ENCODE data around the gene SPOUT1. TPM values are rescaled to one million over a fixed set of nuclear protein-coding genes. Genes with fewer than 3 reads are reported as not detected.
"Not testable (repeated sequence)": the region's sequence is repeated elsewhere in the genome, so short reads cannot be mapped to it uniquely, and the experiment has no call there.

SPOUT1 gene
- total RNA-seq, 2 experiments from 2014 or later = 22.2 to 27.6 TPM

DNA sequence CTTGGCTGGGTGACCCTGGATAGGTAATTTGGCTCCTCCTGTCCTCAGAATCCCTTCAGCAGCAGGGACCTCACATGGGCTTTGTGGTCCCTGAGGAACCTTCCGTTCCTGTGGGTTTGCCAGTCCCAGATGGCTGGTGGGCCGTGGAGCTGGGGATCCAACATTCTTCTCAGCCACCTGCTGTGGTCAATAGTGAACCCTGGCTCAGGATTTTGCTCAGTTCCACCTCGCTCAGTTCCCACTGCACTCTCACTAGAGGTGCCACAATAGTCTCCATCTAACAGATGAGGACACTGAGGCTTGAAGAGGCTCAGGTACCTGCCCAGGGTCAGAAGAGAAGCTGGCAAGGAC, 17.1 kb upstream of the SPOUT1 start:
- Mint-ChIP-seq H3K27ac (no peak overlapping the region), H3K4me1 (ENCODE audit: low read depth) (no peaks in the 10 kb centered on the region), H3K36me3 (ENCODE audit: low read depth) (peaks cover 37% of the 10 kb centered on the region), H3K9me3 (peaks cover 3% of the 10 kb centered on the region), H3K4me3 (no peak overlapping the region), H3K27me3 (no peaks in the 10 kb centered on the region)
- Histone ChIP-seq H3K27me3 (ENCODE audit: control insufficient read depth in 1 of 2, insufficient read depth in 2 of 2, low read length in 2 of 2) (no peaks in the 10 kb centered on the region), H3K36me3 (ENCODE audit: insufficient read depth, low read length) (peaks cover 14% of the 10 kb centered on the region), H3K9me3 (ENCODE audit: control insufficient read depth in 1 of 2, insufficient read depth in 1 of 2, low read length in 2 of 2) (peaks cover 5 to 9% of the 10 kb centered on the region in 2 experiments), H3K4me1 (ENCODE audit: insufficient read depth, low read length) (no peaks in the 10 kb centered on the region), H3K27ac (ENCODE audit: low read depth in 1 of 2, low read length in 2 of 2) (no peak overlapping the region), H3K4me3 (ENCODE audit: low read length) (no peak overlapping the region)
- DNase-seq (no peak), ATAC-seq (ENCODE audit: poor library complexity) (no peak)
- POLR2A ChIA-PET = no interaction called here
- TF ChIP-seq, protein P1, sequence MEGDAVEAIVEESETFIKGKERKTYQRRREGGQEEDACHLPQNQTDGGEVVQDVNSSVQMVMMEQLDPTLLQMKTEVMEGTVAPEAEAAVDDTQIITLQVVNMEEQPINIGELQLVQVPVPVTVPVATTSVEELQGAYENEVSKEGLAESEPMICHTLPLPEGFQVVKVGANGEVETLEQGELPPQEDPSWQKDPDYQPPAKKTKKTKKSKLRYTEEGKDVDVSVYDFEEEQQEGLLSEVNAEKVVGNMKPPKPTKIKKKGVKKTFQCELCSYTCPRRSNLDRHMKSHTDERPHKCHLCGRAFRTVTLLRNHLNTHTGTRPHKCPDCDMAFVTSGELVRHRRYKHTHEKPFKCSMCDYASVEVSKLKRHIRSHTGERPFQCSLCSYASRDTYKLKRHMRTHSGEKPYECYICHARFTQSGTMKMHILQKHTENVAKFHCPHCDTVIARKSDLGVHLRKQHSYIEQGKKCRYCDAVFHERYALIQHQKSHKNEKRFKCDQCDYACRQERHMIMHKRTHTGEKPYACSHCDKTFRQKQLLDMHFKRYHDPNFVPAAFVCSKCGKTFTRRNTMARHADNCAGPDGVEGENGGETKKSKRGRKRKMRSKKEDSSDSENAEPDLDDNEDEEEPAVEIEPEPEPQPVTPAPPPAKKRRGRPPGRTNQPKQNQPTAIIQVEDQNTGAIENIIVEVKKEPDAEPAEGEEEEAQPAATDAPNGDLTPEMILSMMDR (IDR thresholded peaks at IDR 0.05) = no peak
- intact Hi-C loops (cut with DNase I, micrococcal nuclease) = no loop called here
- CTCF ChIA-PET = no interaction called here

DNA sequence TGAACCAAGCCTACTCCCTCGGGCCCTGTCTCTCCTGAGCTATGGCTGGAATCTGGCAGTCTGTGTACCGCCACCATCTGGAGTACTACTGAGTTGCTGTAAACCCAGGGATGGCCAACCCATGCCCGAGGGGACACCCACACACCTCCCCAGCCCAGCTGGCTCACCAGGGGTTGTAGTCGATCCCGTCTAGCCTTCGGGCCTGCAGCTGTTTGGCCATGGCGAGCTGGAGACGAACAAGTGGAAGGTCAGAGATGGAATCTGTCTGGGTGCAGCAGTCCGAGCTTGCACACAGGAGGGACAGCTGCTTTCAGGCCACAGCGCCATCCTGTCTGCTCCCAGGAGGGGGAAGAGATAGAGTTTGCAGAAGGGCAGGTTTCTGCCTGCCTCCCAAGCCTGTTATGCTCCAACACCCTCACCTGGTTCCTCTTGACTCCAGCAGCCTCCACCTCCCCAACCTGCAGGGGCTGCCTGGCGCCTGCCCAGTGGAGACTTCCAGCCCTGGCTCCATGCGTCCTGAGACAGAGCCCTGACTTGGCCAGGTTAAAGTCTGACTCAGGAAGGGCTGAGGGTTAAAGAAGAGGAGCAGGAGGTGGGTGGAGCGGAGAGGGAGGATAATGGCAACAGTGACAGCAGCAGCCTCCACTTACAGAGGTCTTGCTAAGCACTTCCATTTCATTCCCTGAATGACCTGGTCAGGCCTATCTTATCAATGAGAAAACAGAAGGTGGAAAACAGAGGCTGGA, 15.8 kb upstream of the SPOUT1 start:
- no peak overlapping the region for H3K27ac Mint-ChIP-seq
- H3K4me1 Mint-ChIP-seq (ENCODE audit: low read depth) = no peaks in the 10 kb centered on the region
- intact Hi-C loops (cut with DNase I, micrococcal nuclease) = no loop called here
- Histone ChIP-seq H3K4me1 (ENCODE audit: insufficient read depth, low read length) (no peaks in the 10 kb centered on the region), H3K9me3 (ENCODE audit: control insufficient read depth in 1 of 2, insufficient read depth in 1 of 2, low read length in 2 of 2) (peaks cover 0 to 8% of the 10 kb centered on the region in 2 experiments), H3K27ac (ENCODE audit: low read depth in 1 of 2, low read length in 2 of 2) (no peak overlapping the region), H3K27me3 (ENCODE audit: control insufficient read depth in 1 of 2, insufficient read depth in 2 of 2, low read length in 2 of 2) (no peaks in the 10 kb centered on the region), H3K4me3 (ENCODE audit: low read length) (no peak overlapping the region), H3K36me3 (ENCODE audit: insufficient read depth, low read length) (peaks cover 15% of the 10 kb centered on the region)
- TF ChIP-seq, protein P1 (IDR thresholded peaks at IDR 0.05) = no peak
- H3K4me3 Mint-ChIP-seq = no peak overlapping the region
- peaks cover 24% of the 10 kb centered on the region for H3K36me3 Mint-ChIP-seq (ENCODE audit: low read depth)
- POLR2A ChIA-PET = interaction anchor here (1.0 kb wide), 2 partner anchors 27 to 293 kb away, joined by 3 to 6 read pairs; partner anchors contain the start of genes ENDOG and SPTAN1
- H3K27me3 Mint-ChIP-seq = no peaks in the 10 kb centered on the region
- no peaks in the 10 kb centered on the region for H3K9me3 Mint-ChIP-seq
- no peak for DNase-seq
- CTCF ChIA-PET = no interaction called here
- ATAC-seq (ENCODE audit: poor library complexity) = no peak

DNA sequence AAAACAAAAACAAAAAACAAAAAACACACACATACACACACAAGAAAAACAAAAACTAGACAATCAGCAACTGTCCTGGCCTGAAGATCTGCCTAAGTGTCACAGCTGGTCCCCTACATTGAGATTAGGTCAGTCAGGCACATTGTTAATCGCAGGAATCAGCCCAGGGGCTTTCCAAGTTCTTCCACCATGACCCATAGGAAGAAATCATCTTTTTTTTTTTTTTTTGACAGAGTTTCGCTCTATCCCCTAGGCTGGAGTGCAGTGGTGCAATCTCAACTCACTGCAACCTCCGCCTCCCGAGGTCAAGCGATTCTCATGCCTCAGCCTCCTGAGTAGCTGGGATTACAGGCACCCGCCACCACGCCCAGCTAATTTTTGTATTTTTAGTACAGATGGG, 13.6 kb upstream of the SPOUT1 start:
- H3K27ac Mint-ChIP-seq, H3K27me3 Mint-ChIP-seq: not testable (repeated sequence)

More for the DNA sequence above, 13.6 kb upstream of the SPOUT1 start:
- H3K9me3 Mint-ChIP-seq; H3K4me3 Mint-ChIP-seq; H3K4me1 ChIP-seq (ENCODE audit: insufficient read depth, low read length); H3K27ac ChIP-seq (ENCODE audit: low read depth in 1 of 2, low read length in 2 of 2); POLR2A ChIA-PET; DNase-seq; H3K4me1 Mint-ChIP-seq (ENCODE audit: low read depth); ATAC-seq (ENCODE audit: poor library complexity); intact Hi-C loops (cut with DNase I, micrococcal nuclease); H3K4me3 ChIP-seq (ENCODE audit: low read length); H3K27me3 ChIP-seq (ENCODE audit: control insufficient read depth in 1 of 2, insufficient read depth in 2 of 2, low read length in 2 of 2); H3K9me3 ChIP-seq (ENCODE audit: control insufficient read depth in 1 of 2, insufficient read depth in 1 of 2, low read length in 2 of 2): not testable (repeated sequence)
- H3K36me3 ChIP-seq (ENCODE audit: insufficient read depth, low read length) = peaks cover 16% of the 10 kb centered on the region
- H3K36me3 Mint-ChIP-seq (ENCODE audit: low read depth) = peaks cover 21% of the 10 kb centered on the region
- CTCF ChIA-PET = interaction anchor here (0.7 kb wide), 1 partner anchor 164 kb away, joined by 3 read pairs; no protein-coding TSS in a partner anchor
